ENCODE measurements around the gene DSE.

DSE gene

GRCh38 chr6:116373300-116373699, 2.6 kb downstream of the DSE start:
- no peak overlapping the region for H3K4me3 ChIP-seq (ENCODE audit: insufficient read depth, low read length, poor library complexity, severe bottlenecking)
- no peaks in the 10 kb centered on the region for H3K27me3 ChIP-seq (ENCODE audit: low read length)
- H4K20me1 ChIP-seq (ENCODE audit: low read depth, low read length): no peaks in the 10 kb centered on the region
- no peaks in the 10 kb centered on the region for H3K9me3 ChIP-seq (ENCODE audit: insufficient read depth, low read length)
- no peaks in the 10 kb centered on the region for H3K36me3 ChIP-seq (ENCODE audit: low read length)
- H3K79me2 ChIP-seq (ENCODE audit: insufficient read depth, low read length): no peaks in the 10 kb centered on the region
- no peak overlapping the region for H3K27ac ChIP-seq (ENCODE audit: low read depth, low read length)
- H2AFZ ChIP-seq (ENCODE audit: low read depth, low read length, severe bottlenecking): no peak overlapping the region
- H3K4me2 ChIP-seq (ENCODE audit: low read depth, low read length, poor library complexity, severe bottlenecking): no peak overlapping the region
- no peaks in the 10 kb centered on the region for H3K9me2 ChIP-seq (replicated peaks; ENCODE audit: insufficient read depth, low read length)
- no peaks in the 10 kb centered on the region for H3F3A ChIP-seq (ENCODE audit: insufficient read depth)
- TF ChIP-seq CTCF (IDR thresholded peaks at IDR 0.05; ENCODE audit: insufficient read depth, low read length, poor library complexity, severe bottlenecking) (no peak), EZH2phosphoT487 (conservative IDR thresholded peaks at IDR 0.05; ENCODE audit: low read length) (no peak)
- no peak overlapping the region for H3K9ac ChIP-seq (ENCODE audit: low read length)

- Histone ChIP-seq H3K9me2 (replicated peaks; ENCODE audit: insufficient read depth, low read length) (no peaks in the 10 kb centered on the region), H3K4me3 (ENCODE audit: insufficient read depth, low read length, poor library complexity, severe bottlenecking) (no peak overlapping the region), H3K79me2 (ENCODE audit: insufficient read depth, low read length) (no peaks in the 10 kb centered on the region), H2AFZ (ENCODE audit: low read depth, low read length, severe bottlenecking) (no peak overlapping the region), H4K20me1 (ENCODE audit: low read depth, low read length) (no peaks in the 10 kb centered on the region), H3K27ac (ENCODE audit: low read depth, low read length) (no peak overlapping the region), H3K9ac (ENCODE audit: low read length) (no peak overlapping the region), H3F3A (ENCODE audit: insufficient read depth) (no peaks in the 10 kb centered on the region), H3K27me3 (ENCODE audit: low read length) (no peaks in the 10 kb centered on the region), H3K4me2 (ENCODE audit: low read depth, low read length, poor library complexity, severe bottlenecking) (no peak overlapping the region), H3K9me3 (ENCODE audit: insufficient read depth, low read length) (no peaks in the 10 kb centered on the region), H3K36me3 (ENCODE audit: low read length) (no peaks in the 10 kb centered on the region)
- TF ChIP-seq CTCF (IDR thresholded peaks at IDR 0.05; ENCODE audit: insufficient read depth, low read length, poor library complexity, severe bottlenecking): no peak
- no peak for TF ChIP-seq EZH2phosphoT487 (conservative IDR thresholded peaks at IDR 0.05; ENCODE audit: low read length)
Measured at GRCh38 chr6:116373940-116374339, 3.2 kb downstream of the DSE start.

GRCh38 chr6:116374586-116374985, 3.8 kb downstream of the DSE start:
- TF ChIP-seq EZH2phosphoT487 (conservative IDR thresholded peaks at IDR 0.05; ENCODE audit: low read length): no peak
- Histone ChIP-seq H3K4me2 (ENCODE audit: low read depth, low read length, poor library complexity, severe bottlenecking) (no peak overlapping the region), H3F3A (ENCODE audit: insufficient read depth) (no peaks in the 10 kb centered on the region), H3K9me3 (ENCODE audit: insufficient read depth, low read length) (no peaks in the 10 kb centered on the region), H3K27me3 (ENCODE audit: low read length) (no peaks in the 10 kb centered on the region), H3K79me2 (ENCODE audit: insufficient read depth, low read length) (no peaks in the 10 kb centered on the region), H3K27ac (ENCODE audit: low read depth, low read length) (no peak overlapping the region), H3K36me3 (ENCODE audit: low read length) (no peaks in the 10 kb centered on the region), H3K4me3 (ENCODE audit: insufficient read depth, low read length, poor library complexity, severe bottlenecking) (no peak overlapping the region), H3K9me2 (replicated peaks; ENCODE audit: insufficient read depth, low read length) (no peaks in the 10 kb centered on the region), H3K9ac (ENCODE audit: low read length) (no peak overlapping the region), H2AFZ (ENCODE audit: low read depth, low read length, severe bottlenecking) (no peak overlapping the region), H4K20me1 (ENCODE audit: low read depth, low read length) (no peaks in the 10 kb centered on the region)

GRCh38 chr6:116375262-116375661, 4.5 kb downstream of the DSE start:
- no peaks in the 10 kb centered on the region for H3K9me2 ChIP-seq (replicated peaks; ENCODE audit: insufficient read depth, low read length)
- H4K20me1 ChIP-seq (ENCODE audit: low read depth, low read length): no peaks in the 10 kb centered on the region
- no peak overlapping the region for H3K4me3 ChIP-seq (ENCODE audit: insufficient read depth, low read length, poor library complexity, severe bottlenecking)
- no peaks in the 10 kb centered on the region for H3F3A ChIP-seq (ENCODE audit: insufficient read depth)
- no peaks in the 10 kb centered on the region for H3K27me3 ChIP-seq (ENCODE audit: low read length)
- TF ChIP-seq EZH2phosphoT487 (conservative IDR thresholded peaks at IDR 0.05; ENCODE audit: low read length): no peak
- TF ChIP-seq CTCF (IDR thresholded peaks at IDR 0.05; ENCODE audit: insufficient read depth, low read length, poor library complexity, severe bottlenecking): no peak
- no peak overlapping the region for H3K4me2 ChIP-seq (ENCODE audit: low read depth, low read length, poor library complexity, severe bottlenecking)
- no peak overlapping the region for H3K27ac ChIP-seq (ENCODE audit: low read depth, low read length)
- no peak overlapping the region for H2AFZ ChIP-seq (ENCODE audit: low read depth, low read length, severe bottlenecking)
- H3K9me3 ChIP-seq (ENCODE audit: insufficient read depth, low read length): no peaks in the 10 kb centered on the region
- H3K36me3 ChIP-seq (ENCODE audit: low read length): no peaks in the 10 kb centered on the region
- no peak overlapping the region for H3K9ac ChIP-seq (ENCODE audit: low read length)
- H3K79me2 ChIP-seq (ENCODE audit: insufficient read depth, low read length): no peaks in the 10 kb centered on the region
